ENCODE results near the gene CIITA. TPM values are rescaled to one million over a fixed set of nuclear protein-coding genes. Genes with fewer than 3 reads are reported as not detected.

CIITA gene
- total RNA-seq, 2 donors from 2014 or later = 3.2 to 3.4 TPM

- no peak for DNase-seq (ENCODE audit: low spot score)
- Histone ChIP-seq H3K4me1 (peaks cover 0 to 11% of the 10 kb centered on the region in 2 donors), H3K9me3 (no peaks in the 10 kb centered on the region), H3K36me3 (peaks cover 68% of the 10 kb centered on the region), H3K27me3 (no peaks in the 10 kb centered on the region), H3K4me3 (no peak overlapping the region), H3K27ac (no peak overlapping the region)
- TF ChIP-seq, protein P1, sequence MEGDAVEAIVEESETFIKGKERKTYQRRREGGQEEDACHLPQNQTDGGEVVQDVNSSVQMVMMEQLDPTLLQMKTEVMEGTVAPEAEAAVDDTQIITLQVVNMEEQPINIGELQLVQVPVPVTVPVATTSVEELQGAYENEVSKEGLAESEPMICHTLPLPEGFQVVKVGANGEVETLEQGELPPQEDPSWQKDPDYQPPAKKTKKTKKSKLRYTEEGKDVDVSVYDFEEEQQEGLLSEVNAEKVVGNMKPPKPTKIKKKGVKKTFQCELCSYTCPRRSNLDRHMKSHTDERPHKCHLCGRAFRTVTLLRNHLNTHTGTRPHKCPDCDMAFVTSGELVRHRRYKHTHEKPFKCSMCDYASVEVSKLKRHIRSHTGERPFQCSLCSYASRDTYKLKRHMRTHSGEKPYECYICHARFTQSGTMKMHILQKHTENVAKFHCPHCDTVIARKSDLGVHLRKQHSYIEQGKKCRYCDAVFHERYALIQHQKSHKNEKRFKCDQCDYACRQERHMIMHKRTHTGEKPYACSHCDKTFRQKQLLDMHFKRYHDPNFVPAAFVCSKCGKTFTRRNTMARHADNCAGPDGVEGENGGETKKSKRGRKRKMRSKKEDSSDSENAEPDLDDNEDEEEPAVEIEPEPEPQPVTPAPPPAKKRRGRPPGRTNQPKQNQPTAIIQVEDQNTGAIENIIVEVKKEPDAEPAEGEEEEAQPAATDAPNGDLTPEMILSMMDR (IDR thresholded peaks at IDR 0.05) = no peak
These were observed 101.1 kb downstream of the CIITA start for GRCh38 chr16:10978124-10978523.

DNA sequence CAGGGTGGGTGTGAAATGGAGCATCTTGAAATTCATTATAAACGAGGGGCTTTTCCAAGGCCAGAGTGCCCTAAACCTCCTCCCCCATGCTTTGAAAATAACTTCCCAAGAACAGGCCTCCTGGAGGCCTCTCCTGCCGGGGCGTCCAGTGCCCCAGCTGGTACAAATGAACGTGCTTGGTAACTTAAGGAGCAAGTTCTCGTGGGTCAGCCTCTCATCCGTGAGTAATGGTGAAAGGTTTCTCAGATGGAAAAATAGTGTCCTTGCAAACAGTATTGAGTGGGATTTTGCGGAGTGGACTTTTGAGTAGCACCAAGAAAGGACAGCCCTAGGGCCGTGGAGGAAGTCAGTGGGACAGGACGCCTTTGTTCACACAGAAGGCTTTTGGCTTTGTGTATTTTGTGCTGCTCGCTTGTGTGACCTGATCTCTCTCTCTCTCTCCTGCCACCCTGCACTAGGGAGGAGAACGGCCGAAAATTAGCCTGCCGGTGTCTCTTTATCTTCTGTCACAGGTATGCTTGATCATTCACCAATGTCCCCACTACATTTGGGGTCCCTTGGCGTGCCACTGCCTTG lies 102.0 kb downstream of the CIITA start:
- H3K27me3 ChIP-seq = no peaks in the 10 kb centered on the region
- peaks cover 0 to 11% of the 10 kb centered on the region in 2 donors for H3K4me1 ChIP-seq
- no peak for DNase-seq (ENCODE audit: low spot score)
- H3K36me3 ChIP-seq = peaks cover 62% of the 10 kb centered on the region
- H3K4me3 ChIP-seq = no peak overlapping the region
- H3K9me3 ChIP-seq = no peaks in the 10 kb centered on the region
- TF ChIP-seq, protein P1 (IDR thresholded peaks at IDR 0.05) = no peak
- no peak overlapping the region for H3K27ac ChIP-seq

DNA sequence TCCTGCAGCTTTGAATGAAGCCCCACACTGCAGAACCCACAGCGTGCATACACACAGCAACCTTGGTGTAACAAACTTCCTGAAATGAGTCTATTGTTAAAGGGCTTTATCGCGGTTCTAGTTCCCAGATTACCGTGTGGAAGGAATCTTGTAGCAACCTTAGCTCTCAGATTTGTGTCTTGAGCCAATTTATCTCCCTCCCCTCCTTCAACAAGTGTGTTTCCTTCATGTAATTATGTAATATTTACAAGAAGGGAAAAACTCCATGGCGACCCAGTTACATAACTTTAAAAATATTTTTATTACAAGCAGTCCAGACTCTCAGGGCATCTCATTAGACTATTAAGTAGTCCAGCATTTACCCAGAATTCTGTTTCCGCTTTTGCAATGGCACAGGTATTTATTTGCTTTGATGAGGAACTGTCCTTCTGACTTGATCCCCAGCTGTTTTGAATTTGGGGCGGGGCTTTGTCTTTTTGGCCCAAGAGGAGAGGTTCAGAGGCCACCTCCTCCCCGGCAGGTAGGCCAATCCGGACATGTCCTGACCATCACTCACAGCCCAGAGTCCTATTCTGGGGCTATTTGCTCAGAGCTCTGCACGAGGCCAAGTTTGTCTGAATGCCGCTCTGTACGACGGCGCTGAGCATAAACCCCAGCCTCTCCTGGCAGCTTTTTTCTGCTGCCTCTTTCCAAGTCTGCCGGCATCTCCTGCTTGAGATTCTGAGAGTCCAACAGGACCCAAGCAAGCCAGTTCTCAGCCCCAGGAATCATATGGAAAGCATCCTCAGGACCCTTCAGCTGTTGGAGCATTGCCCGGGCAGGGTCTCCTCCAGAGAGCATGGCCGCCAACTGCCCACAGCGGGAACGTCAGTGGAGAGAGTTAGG lies 103.0 kb downstream of the CIITA start:
- DNase-seq (ENCODE audit: low spot score) = peak; percentile 73
- TF ChIP-seq, protein P1 (IDR thresholded peaks at IDR 0.05) = no peak

DNA sequence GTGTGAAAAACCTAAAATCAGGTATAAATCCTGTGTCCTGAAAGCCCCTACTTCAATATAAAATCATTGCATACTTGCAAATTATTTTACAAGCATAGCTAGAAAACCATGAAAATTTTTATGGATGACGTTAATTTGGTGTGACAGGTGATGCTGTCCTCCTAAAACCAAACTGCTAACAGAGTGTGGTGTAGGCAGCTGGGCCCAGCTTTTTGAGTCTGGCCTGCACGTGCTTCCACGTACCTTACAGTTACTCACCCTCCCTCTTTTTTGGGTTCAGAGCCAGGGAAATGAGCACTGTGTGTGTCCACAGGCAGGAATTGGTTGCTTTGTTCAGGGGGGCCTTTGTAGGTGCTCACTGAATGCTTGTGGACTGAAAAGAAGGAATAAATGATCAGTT lies 103.8 kb downstream of the CIITA start:
- TF ChIP-seq, protein P1 (IDR thresholded peaks at IDR 0.05) = no peak
- no peak for DNase-seq (ENCODE audit: low spot score)
- Histone ChIP-seq H3K4me1 (peaks cover 0 to 11% of the 10 kb centered on the region in 2 donors), H3K27ac (peak overlapping the region in 1 of 2 donors; percentile 62), H3K27me3 (no peaks in the 10 kb centered on the region), H3K36me3 (peaks cover 46% of the 10 kb centered on the region), H3K9me3 (no peaks in the 10 kb centered on the region), H3K4me3 (no peak overlapping the region)

More for the DNA sequence above, 103.0 kb downstream of the CIITA start:
- peaks cover 52% of the 10 kb centered on the region for H3K36me3 ChIP-seq
- no peaks in the 10 kb centered on the region for H3K27me3 ChIP-seq
- H3K4me1 ChIP-seq = peaks cover 0 to 11% of the 10 kb centered on the region in 2 donors
- H3K9me3 ChIP-seq = no peaks in the 10 kb centered on the region
- peak overlapping the region; percentile 38 to 62 for H3K27ac ChIP-seq
- no peak overlapping the region for H3K4me3 ChIP-seq

- Histone ChIP-seq H3K4me1 (peaks cover 0 to 11% of the 10 kb centered on the region in 2 donors), H3K36me3 (peaks cover 41% of the 10 kb centered on the region), H3K27me3 (no peaks in the 10 kb centered on the region), H3K9me3 (no peaks in the 10 kb centered on the region), H3K4me3 (no peak overlapping the region), H3K27ac (no peak overlapping the region)
- TF ChIP-seq, protein P1 (IDR thresholded peaks at IDR 0.05) = no peak
- no peak for DNase-seq (ENCODE audit: low spot score)
These were observed 104.8 kb downstream of the CIITA start for GRCh38 chr16:10981697-10982216.
